Liver (tissue), 9 donors: ENCODE results near the gene CD19. TPM values are rescaled to one million over a fixed set of nuclear protein-coding genes. Genes with fewer than 3 reads are reported as not detected.
"Not testable (repeated sequence)": the region's sequence is repeated elsewhere in the genome, so short reads cannot be mapped to it uniquely, and the experiment has no call there.

Experiments
- DNase-seq: peaks from one replicate; pipeline ENCODE4 v3.0.0-alpha.2; 2017; ENCODE audit warnings: low spot score
- H3K27ac ChIP-seq, 2 donors: one replicate each; pipeline ENCODE4 v1.7.0; 2013; ENCODE audit warnings: inconsistent platforms in 2 of 2, low read length in 2 of 2, control low read depth in 1 of 2, low read depth in 1 of 2, mild to moderate bottlenecking in 1 of 2
- H3K27me3 ChIP-seq, 4 donors: one replicate each; pipeline versions ENCODE4 v1.6.1 to v1.7.0; 2013; ENCODE audit warnings: low read length in 3 of 4, inconsistent platforms in 1 of 4, mild to moderate bottlenecking in 1 of 4, moderate library complexity in 1 of 4; ENCODE audit not compliant: control insufficient read depth in 4 of 4, insufficient read depth in 4 of 4
- H3K36me3 ChIP-seq, 4 donors: one replicate each; pipeline versions ENCODE4 v1.6.1 to v1.7.0; 2013; ENCODE audit warnings: low read length in 3 of 4, mild to moderate bottlenecking in 3 of 4, low read depth in 1 of 4, moderate library complexity in 1 of 4; ENCODE audit not compliant: control insufficient read depth in 4 of 4, insufficient read depth in 3 of 4
- H3K4me1 ChIP-seq, 4 donors: one replicate each; pipeline versions ENCODE4 v1.6.1 to v1.7.0; 2013; ENCODE audit warnings: low read length in 3 of 4, mild to moderate bottlenecking in 3 of 4, moderate library complexity in 1 of 4; ENCODE audit not compliant: control insufficient read depth in 4 of 4, insufficient read depth in 4 of 4
- H3K4me3 ChIP-seq, 3 donors: one replicate each; pipeline versions ENCODE4 v1.6.1 to v1.7.0; 2013; ENCODE audit warnings: low read length in 3 of 3, control low read depth in 1 of 3, low read depth in 1 of 3, mild to moderate bottlenecking in 1 of 3
- H3K9ac ChIP-seq, 2 donors: one replicate each; pipeline ENCODE4 v1.7.0; 2013; ENCODE audit warnings: low read length in 2 of 2, mild to moderate bottlenecking in 2 of 2, moderate library complexity in 2 of 2, control low read depth in 1 of 2, low read depth in 1 of 2
- H3K9me3 ChIP-seq, 4 donors: one replicate each; pipeline versions ENCODE4 v1.6.1 to v1.7.0; 2013; ENCODE audit warnings: low read length in 3 of 4; ENCODE audit not compliant: control insufficient read depth in 4 of 4
- CTCF ChIP-seq: fragments of 150-350 bp; IDR thresholded peaks from 2 replicates; pipeline ENCODE4 v1.5.1; 2017; ENCODE audit warnings: improper control_type of control experiment, low read depth, low read length; ENCODE audit not compliant: missing input control
- EGR1 ChIP-seq, 2 donors: IDR thresholded peaks; 2 replicates each; pipeline ENCODE4 v1.6.1; 2016 to 2018; ENCODE audit warnings: antibody characterized with exemption in 2 of 2, low read depth in 2 of 2
- FOXA1 ChIP-seq: IDR thresholded peaks from 2 replicates; pipeline ENCODE4 v1.6.1; 2016; ENCODE audit warnings: antibody characterized with exemption
- FOXA2 ChIP-seq: IDR thresholded peaks from 2 replicates; pipeline ENCODE4 v1.6.1; 2016; ENCODE audit warnings: antibody characterized with exemption
- GABPA ChIP-seq, 2 donors: IDR thresholded peaks in 1 of 2; conservative IDR thresholded peaks in 1 of 2; 2 replicates each; pipeline ENCODE4 v1.6.1; 2016; ENCODE audit warnings: antibody characterized with exemption in 2 of 2, mild to moderate bottlenecking in 1 of 2, moderate library complexity in 1 of 2
- HNF4A ChIP-seq, 2 donors: conservative IDR thresholded peaks; 2 replicates each; pipeline ENCODE4 v1.6.1; 2016; ENCODE audit warnings: antibody characterized with exemption in 2 of 2, mild to moderate bottlenecking in 2 of 2
- HNF4G ChIP-seq: IDR thresholded peaks from 2 replicates; pipeline ENCODE4 v1.6.1; 2016; ENCODE audit warnings: antibody characterized with exemption
- JUND ChIP-seq, 2 donors: IDR thresholded peaks; 2 replicates each; pipeline ENCODE4 v1.6.1; 2016; ENCODE audit warnings: antibody characterized with exemption in 2 of 2
- MAX ChIP-seq: IDR thresholded peaks from 2 replicates; pipeline ENCODE4 v1.6.1; 2016; ENCODE audit warnings: antibody characterized with exemption
- NR2F2 ChIP-seq: IDR thresholded peaks from 2 replicates; pipeline ENCODE4 v1.6.1; 2016; ENCODE audit warnings: antibody characterized with exemption
- RAD21 ChIP-seq, 2 donors: IDR thresholded peaks; 2 replicates each; pipeline ENCODE4 v1.6.1; 2016; ENCODE audit warnings: antibody characterized with exemption in 2 of 2, mild to moderate bottlenecking in 2 of 2
- RXRA ChIP-seq, 2 donors: IDR thresholded peaks; 2 replicates each; pipeline ENCODE4 v1.6.1; 2017 to 2018; ENCODE audit warnings: antibody characterized with exemption in 2 of 2, mild to moderate bottlenecking in 1 of 2
- SP1 ChIP-seq: IDR thresholded peaks from 2 replicates; pipeline ENCODE4 v1.6.1; 2018; ENCODE audit warnings: antibody characterized with exemption, mild to moderate bottlenecking
- TAF1 ChIP-seq: conservative IDR thresholded peaks from 2 replicates; pipeline ENCODE4 v1.6.1; 2016; ENCODE audit warnings: antibody characterized with exemption, mild to moderate bottlenecking
- YY1 ChIP-seq: IDR thresholded peaks from 2 replicates; pipeline ENCODE4 v1.6.1; 2016; ENCODE audit warnings: antibody characterized with exemption, mild to moderate bottlenecking
- ZBTB33 ChIP-seq: IDR thresholded peaks from 2 replicates; pipeline ENCODE4 v1.6.1; 2016; ENCODE audit warnings: antibody characterized with exemption
- WGBS: extraction: QIAGEN DNeasy Blood & Tissue Kit; methylation state at CpG from one replicate; pipeline ENCODE4 v1.1.7; 2013; 5-methylcytosine and 5-hydroxymethylcytosine counted together
- polyA plus RNA-seq, 2 donors: library from polyadenylated mRNA; stranded (reverse) in 1 of 2; unstranded in 1 of 2; fragments of 200-250 nt in 1 of 2; fragments of >200 nt in 1 of 2; fragmentation: Nextera tagmentation in 1 of 2; extraction: Ambion mirVana in 1 of 2; gene quantifications; one replicate each; pipeline versions ENCODE4 v1.2.1 to v1.2.3, GENCODE V29; 2013 to 2015
- total RNA-seq, 2 donors: library from RNA; depleted of rRNA; stranded (reverse); fragments of >200 nt; gene quantifications; one replicate each; pipeline ENCODE4 v1.2.3, GENCODE V29; 2014
- TF ChIP-seq, protein P1 (sequence below): IDR thresholded peaks from 2 replicates; pipeline ENCODE4 v1.6.1; 2016; ENCODE audit warnings: antibody characterized with exemption, mild to moderate bottlenecking
- TF ChIP-seq, protein P2 (sequence below): IDR thresholded peaks from 2 replicates; pipeline ENCODE4 v1.6.1; 2016; ENCODE audit warnings: antibody characterized with exemption
- donor health status: healthy.
- donor health status: healthy.
- donor health status: healthy.
- donor health status: healthy.
- donor health status: healthy.

Gene CD19
- total and polyA plus RNA-seq, 4 donors, result 0.08 to 1.2 (median 0.49) TPM

- Histone ChIP-seq H3K4me1 (peaks cover 3 to 13% (median 9%) of the 10 kb centered on the region in 4 donors), H3K27ac (peak overlapping the region; percentile 92 to 93), H3K36me3 (no peaks in the 10 kb centered on the region), H3K27me3 (no peaks in the 10 kb centered on the region), H3K9me3 (no peaks in the 10 kb centered on the region), H3K9ac (peak overlapping the region; percentile 16 to 82), H3K4me3 (peak overlapping the region; percentile 81 to 91 (median 83))
- DNase-seq, result no peak
- 3% methylated on average over 48 of the region's 48 CpGs for WGBS
- TF ChIP-seq EGR1 (IDR thresholded peaks at IDR 0.05; ENCODE audit: low read depth in 2 of 2), result no peak
- TF ChIP-seq CTCF, result no peak
- no peak for TF ChIP-seq HNF4A (conservative IDR thresholded peaks at IDR 0.05)
- TF ChIP-seq JUND (IDR thresholded peaks at IDR 0.05), result no peak
- no peak for TF ChIP-seq GABPA (IDR thresholded peaks at IDR 0.05 in 1 of 2, conservative IDR thresholded peaks at IDR 0.05 in 1 of 2)
- TF ChIP-seq RAD21 (IDR thresholded peaks at IDR 0.05), result no peak
- peak; percentile 31 for TF ChIP-seq SP1
- no peak for TF ChIP-seq TAF1
- TF ChIP-seq, protein P1, sequence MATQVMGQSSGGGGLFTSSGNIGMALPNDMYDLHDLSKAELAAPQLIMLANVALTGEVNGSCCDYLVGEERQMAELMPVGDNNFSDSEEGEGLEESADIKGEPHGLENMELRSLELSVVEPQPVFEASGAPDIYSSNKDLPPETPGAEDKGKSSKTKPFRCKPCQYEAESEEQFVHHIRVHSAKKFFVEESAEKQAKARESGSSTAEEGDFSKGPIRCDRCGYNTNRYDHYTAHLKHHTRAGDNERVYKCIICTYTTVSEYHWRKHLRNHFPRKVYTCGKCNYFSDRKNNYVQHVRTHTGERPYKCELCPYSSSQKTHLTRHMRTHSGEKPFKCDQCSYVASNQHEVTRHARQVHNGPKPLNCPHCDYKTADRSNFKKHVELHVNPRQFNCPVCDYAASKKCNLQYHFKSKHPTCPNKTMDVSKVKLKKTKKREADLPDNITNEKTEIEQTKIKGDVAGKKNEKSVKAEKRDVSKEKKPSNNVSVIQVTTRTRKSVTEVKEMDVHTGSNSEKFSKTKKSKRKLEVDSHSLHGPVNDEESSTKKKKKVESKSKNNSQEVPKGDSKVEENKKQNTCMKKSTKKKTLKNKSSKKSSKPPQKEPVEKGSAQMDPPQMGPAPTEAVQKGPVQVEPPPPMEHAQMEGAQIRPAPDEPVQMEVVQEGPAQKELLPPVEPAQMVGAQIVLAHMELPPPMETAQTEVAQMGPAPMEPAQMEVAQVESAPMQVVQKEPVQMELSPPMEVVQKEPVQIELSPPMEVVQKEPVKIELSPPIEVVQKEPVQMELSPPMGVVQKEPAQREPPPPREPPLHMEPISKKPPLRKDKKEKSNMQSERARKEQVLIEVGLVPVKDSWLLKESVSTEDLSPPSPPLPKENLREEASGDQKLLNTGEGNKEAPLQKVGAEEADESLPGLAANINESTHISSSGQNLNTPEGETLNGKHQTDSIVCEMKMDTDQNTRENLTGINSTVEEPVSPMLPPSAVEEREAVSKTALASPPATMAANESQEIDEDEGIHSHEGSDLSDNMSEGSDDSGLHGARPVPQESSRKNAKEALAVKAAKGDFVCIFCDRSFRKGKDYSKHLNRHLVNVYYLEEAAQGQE, result no peak
- TF ChIP-seq, protein P2, sequence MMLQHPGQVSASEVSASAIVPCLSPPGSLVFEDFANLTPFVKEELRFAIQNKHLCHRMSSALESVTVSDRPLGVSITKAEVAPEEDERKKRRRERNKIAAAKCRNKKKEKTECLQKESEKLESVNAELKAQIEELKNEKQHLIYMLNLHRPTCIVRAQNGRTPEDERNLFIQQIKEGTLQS, result no peak
- TF ChIP-seq ZBTB33, result no peak
- TF ChIP-seq NR2F2, result peak; percentile 3
- peak in 1 of 2 donors; percentile 6 for TF ChIP-seq RXRA (IDR thresholded peaks at IDR 0.05)
- peak; percentile 80 for TF ChIP-seq YY1
- TF ChIP-seq FOXA2, result no peak
- no peak for TF ChIP-seq FOXA1
- no peak for TF ChIP-seq MAX
- no peak for TF ChIP-seq HNF4G
Measured at GRCh38 chr16:28925386-28926228, 6.2 kb upstream of the CD19 start.

DNA sequence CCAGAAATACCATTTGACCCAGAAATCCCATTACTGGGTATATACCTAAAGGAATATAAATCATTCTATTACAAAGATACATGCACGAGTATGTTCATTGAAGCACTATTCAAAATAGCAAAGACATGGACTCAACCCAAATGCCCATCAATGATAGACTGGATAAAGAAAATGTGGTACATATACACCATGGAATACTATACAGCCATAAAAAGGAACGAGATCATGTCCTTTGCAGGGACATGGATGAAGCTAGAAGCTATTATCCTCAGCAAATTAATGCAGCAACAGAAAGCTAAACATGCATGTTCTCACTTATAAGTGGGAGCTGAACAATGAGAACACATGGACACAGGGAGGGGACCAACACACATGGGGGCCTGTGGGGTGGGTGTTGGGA is 5.5 kb upstream of the CD19 start:
- not testable (repeated sequence) for H3K27me3 ChIP-seq, DNase-seq, H3K36me3 ChIP-seq, H3K27ac ChIP-seq, H3K9me3 ChIP-seq, H3K9ac ChIP-seq
- peak overlapping the region in 1 of 3 donors; percentile 91 for H3K4me3 ChIP-seq
- peaks cover 3 to 13% (median 9%) of the 10 kb centered on the region in 4 donors for H3K4me1 ChIP-seq
- 78% methylated on average over 2 of the region's 2 CpGs for WGBS
